C4-2B (cell line): ENCODE data around the gene PDCL3.

Experiments used
- ZFX ChIP-seq: fragments of 450-650 bp; IDR thresholded peaks from 2 replicates; pipeline ENCODE4 v1.6.1; 2017
- TF ChIP-seq, protein P1 (sequence below): fragments of 450-650 bp; conservative IDR thresholded peaks from 2 replicates; pipeline ENCODE4 v1.5.1; 2017; ENCODE audit warnings: mild to moderate bottlenecking

- TF ChIP-seq, protein P1, sequence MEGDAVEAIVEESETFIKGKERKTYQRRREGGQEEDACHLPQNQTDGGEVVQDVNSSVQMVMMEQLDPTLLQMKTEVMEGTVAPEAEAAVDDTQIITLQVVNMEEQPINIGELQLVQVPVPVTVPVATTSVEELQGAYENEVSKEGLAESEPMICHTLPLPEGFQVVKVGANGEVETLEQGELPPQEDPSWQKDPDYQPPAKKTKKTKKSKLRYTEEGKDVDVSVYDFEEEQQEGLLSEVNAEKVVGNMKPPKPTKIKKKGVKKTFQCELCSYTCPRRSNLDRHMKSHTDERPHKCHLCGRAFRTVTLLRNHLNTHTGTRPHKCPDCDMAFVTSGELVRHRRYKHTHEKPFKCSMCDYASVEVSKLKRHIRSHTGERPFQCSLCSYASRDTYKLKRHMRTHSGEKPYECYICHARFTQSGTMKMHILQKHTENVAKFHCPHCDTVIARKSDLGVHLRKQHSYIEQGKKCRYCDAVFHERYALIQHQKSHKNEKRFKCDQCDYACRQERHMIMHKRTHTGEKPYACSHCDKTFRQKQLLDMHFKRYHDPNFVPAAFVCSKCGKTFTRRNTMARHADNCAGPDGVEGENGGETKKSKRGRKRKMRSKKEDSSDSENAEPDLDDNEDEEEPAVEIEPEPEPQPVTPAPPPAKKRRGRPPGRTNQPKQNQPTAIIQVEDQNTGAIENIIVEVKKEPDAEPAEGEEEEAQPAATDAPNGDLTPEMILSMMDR: no peak
- no peak for TF ChIP-seq ZFX
Observed at GRCh38 chr2:100548771-100549170, 14.0 kb upstream of the PDCL3 start.
